Testis (tissue), 2 donors: ENCODE data around the gene SERP2.

Source experiments
- POLR2A ChIP-seq: fragments of 450-650 bp; IDR thresholded peaks from one replicate; pipeline ENCODE4 v1.6.1; 2017; ENCODE audit warnings: antibody characterized with exemption, mild to moderate bottlenecking, moderate library complexity
- TF ChIP-seq, protein P1 (sequence below), 3 experiments: fragments of 450-650 bp in 2 of 3; fragments of 200-600 bp in 1 of 3; sonication (generic) in 1 of 3; IDR thresholded peaks; one replicate each; pipeline ENCODE4 v1.5.1; 2016 to 2019; ENCODE audit warnings: antibody characterized with exemption in 3 of 3, mild to moderate bottlenecking in 2 of 3, moderate library complexity in 1 of 3

DNA sequence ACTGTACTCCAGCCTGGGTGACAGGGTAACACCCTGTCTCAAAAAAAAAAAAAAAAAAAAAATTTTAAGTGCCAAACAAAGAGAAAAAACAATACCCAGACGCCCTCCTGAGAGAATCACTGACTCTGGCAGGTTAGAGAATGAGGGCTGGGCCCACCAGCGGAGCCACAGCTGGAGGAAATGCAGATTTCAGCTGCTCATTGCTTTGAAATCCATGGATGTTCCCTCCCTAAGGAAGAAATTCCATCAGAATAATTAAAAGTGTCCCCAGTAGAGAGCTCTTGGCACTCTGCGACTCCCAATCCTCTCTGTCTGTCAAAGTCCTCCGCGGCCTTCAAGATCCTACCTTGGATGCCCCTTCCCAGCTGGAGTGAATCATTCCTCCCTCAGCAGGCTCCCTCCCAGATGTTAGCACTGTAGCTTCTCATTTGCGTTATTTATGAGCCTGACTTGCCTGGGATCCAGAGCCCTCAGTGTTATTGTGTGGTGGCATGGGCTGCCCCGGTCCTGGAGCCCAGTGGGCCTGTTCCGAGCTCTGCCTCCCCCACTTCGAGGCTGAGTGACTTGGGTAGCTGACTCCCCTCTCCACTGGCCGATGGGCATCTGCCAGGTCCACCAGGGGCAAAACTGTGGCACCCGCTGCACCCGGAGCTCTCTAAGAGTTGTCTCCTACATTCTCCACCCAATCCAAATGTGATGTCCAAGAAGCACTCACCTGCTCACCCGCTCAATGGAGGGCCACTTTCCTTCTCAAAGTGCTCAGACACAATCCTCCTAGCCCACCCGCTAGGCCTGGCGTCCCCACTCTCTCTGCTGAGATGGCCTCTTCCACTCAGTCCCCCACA lies 47.0 kb downstream of the SERP2 start:
- TF ChIP-seq, protein P1, sequence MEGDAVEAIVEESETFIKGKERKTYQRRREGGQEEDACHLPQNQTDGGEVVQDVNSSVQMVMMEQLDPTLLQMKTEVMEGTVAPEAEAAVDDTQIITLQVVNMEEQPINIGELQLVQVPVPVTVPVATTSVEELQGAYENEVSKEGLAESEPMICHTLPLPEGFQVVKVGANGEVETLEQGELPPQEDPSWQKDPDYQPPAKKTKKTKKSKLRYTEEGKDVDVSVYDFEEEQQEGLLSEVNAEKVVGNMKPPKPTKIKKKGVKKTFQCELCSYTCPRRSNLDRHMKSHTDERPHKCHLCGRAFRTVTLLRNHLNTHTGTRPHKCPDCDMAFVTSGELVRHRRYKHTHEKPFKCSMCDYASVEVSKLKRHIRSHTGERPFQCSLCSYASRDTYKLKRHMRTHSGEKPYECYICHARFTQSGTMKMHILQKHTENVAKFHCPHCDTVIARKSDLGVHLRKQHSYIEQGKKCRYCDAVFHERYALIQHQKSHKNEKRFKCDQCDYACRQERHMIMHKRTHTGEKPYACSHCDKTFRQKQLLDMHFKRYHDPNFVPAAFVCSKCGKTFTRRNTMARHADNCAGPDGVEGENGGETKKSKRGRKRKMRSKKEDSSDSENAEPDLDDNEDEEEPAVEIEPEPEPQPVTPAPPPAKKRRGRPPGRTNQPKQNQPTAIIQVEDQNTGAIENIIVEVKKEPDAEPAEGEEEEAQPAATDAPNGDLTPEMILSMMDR (IDR thresholded peaks at IDR 0.05): no peak
- no peak for TF ChIP-seq POLR2A
